NT2/D1 (cell line): Measurements from ENCODE around the gene KRR1.
"Not testable (repeated sequence)": the region's sequence is repeated elsewhere in the genome, so short reads cannot be mapped to it uniquely, and the experiment has no call there.

ENCODE experiments used
- DNase-seq: peaks from one replicate; pipeline ENCODE4 v3.0.0-alpha.2; 2011; ENCODE audit warnings: low read depth, low spot score
- H3K27me3 ChIP-seq: 2 replicates; pipeline ENCODE4 v1.6.0; 2011; ENCODE audit warnings: mild to moderate bottlenecking; ENCODE audit not compliant: insufficient read length, insufficient read depth
- H3K36me3 ChIP-seq: 2 replicates; pipeline ENCODE4 v1.6.1; 2011; ENCODE audit warnings: mild to moderate bottlenecking, low read length, mixed read lengths; ENCODE audit not compliant: insufficient read depth, insufficient read length
- H3K4me1 ChIP-seq: 2 replicates; pipeline ENCODE4 v1.5.1; 2011; ENCODE audit not compliant: insufficient read depth, insufficient read length
- H3K4me3 ChIP-seq: 2 replicates; pipeline ENCODE4 v1.5.1; 2011; ENCODE audit warnings: low read depth; ENCODE audit not compliant: insufficient read length
- H3K9ac ChIP-seq: 2 replicates; pipeline ENCODE4 v1.6.0; 2011; ENCODE audit warnings: low read depth; ENCODE audit not compliant: insufficient read length
- H3K9me3 ChIP-seq: 2 replicates; pipeline ENCODE4 v1.5.1; 2011; ENCODE audit warnings: mild to moderate bottlenecking, low read length; ENCODE audit not compliant: insufficient read depth
- SUZ12 ChIP-seq: IDR thresholded peaks from 2 replicates; pipeline ENCODE4 v1.6.1; 2011; ENCODE audit not compliant: insufficient read length, insufficient read depth; ENCODE audit errors: extremely low read depth
- YY1 ChIP-seq: IDR thresholded peaks from 2 replicates; pipeline ENCODE4 v1.6.1; 2011; ENCODE audit not compliant: insufficient read length, insufficient read depth
- ZNF274 ChIP-seq: IDR thresholded peaks from 2 replicates; pipeline ENCODE4 v1.6.1; 2011; ENCODE audit warnings: mild to moderate bottlenecking, low read depth, low read length

Gene KRR1

DNA sequence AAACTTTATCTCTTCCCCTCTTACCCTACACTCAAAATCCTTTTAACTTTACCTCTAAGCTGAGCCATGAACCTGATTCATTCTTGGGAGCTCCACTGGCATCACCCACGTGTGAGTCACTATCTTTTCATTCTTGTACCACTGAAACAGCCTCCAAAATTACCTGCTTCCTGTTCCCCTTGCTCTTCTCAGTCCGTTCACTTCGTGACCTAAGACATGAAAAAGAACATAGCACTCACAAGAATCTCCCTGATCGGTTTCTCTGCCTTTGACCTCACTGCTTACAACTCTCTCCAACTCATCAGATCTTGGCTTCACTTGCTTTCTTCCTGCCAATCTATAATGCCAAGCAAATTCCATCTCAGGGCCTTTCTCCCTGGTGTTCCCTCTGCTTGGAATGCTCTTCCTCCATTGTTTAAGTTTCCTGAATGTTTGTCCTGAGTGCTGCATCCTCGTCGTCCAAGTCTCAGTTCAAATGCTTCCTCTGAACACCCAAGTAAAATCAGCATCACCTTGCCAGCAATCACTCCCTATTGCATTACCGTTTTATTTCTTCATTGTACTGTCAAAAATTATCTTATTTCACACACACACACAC, 21.7 kb downstream of the KRR1 start:
- no peak for DNase-seq
- H3K27me3 ChIP-seq, result no peaks in the 10 kb centered on the region
- no peak overlapping the region for H3K9ac ChIP-seq
- no peaks in the 10 kb centered on the region for H3K4me1 ChIP-seq
- H3K4me3 ChIP-seq, result no peak overlapping the region
- no peak for TF ChIP-seq SUZ12
- no peak for TF ChIP-seq ZNF274
- TF ChIP-seq YY1, result no peak
- peaks cover 4% of the 10 kb centered on the region for H3K36me3 ChIP-seq
- H3K9me3 ChIP-seq, result no peaks in the 10 kb centered on the region

DNA sequence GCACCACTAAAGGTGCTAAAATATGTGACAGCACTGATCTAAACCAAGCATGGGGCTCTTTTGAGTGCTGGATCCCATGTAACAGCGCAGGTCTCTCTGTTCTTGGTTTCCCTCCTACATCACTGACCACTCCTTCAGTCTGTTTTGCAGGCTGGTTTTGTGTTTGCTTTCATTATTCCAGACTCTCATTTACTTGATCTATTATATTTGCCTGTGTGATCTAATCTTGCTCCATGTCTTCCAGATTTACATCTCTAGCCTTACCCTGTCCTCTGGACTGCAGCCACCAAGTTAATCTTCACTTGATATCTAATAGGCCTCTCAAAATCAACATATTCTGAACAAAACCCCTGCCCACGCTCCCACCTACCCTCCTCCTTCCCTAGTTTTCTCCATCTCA, 22.2 kb downstream of the KRR1 start:
- Histone ChIP-seq H3K4me1 (no peaks in the 10 kb centered on the region), H3K9me3 (no peaks in the 10 kb centered on the region), H3K4me3 (no peak overlapping the region), H3K27me3 (no peaks in the 10 kb centered on the region), H3K36me3 (no peaks in the 10 kb centered on the region), H3K9ac (no peak overlapping the region)
- DNase-seq, result no peak
- TF ChIP-seq YY1, result no peak

DNA sequence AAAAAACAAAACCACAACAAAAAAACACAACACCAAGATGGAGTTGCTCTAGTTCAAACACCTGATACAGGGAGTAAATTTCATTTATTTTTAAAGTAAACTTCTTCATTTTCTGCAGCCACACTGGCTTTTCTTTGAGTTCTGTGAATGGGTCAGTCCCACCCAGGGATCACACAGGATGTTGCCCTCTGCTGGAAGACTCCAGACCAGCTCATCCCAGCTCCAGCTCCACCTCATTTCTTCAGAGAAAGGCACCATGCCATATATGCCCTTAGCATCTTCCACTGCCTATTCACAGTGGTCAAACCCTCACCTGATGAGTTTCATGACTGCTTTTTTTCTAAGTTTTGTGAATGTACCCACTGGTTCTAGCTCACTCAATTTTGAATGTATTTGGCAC, 22.9 kb downstream of the KRR1 start:
- no peaks in the 10 kb centered on the region for H3K36me3 ChIP-seq
- peak; percentile 22 for DNase-seq

DNA sequence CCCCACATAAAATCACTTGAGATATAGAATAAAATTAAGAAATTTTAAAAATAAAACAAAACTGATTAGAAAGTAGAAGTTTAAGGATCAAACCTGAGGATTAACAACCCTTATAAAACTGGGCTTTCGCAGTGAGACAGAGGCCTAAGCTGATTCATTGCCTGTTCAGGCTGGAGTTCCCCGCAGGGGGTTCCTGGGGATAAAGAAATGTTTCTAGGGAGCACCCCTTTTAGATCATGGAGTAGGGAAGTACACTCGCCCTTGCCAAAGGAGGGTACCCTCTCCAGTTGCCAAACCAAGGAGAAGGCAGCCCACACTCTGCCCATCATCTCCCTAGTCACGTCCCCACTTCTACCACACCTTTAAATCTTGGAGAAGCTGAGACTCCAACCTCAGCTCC, 24.1 kb downstream of the KRR1 start:
- DNase-seq, result no peak
- Histone ChIP-seq H3K36me3 (no peaks in the 10 kb centered on the region), H3K9ac (no peak overlapping the region), H3K4me1 (no peaks in the 10 kb centered on the region), H3K9me3 (no peaks in the 10 kb centered on the region), H3K27me3 (no peaks in the 10 kb centered on the region), H3K4me3 (no peak overlapping the region)
- TF ChIP-seq YY1 (no peak), SUZ12 (no peak), ZNF274 (no peak)

More for the DNA sequence above, 22.9 kb downstream of the KRR1 start:
- Histone ChIP-seq H3K4me3 (no peak overlapping the region), H3K9me3 (no peaks in the 10 kb centered on the region), H3K9ac (no peak overlapping the region), H3K4me1 (no peaks in the 10 kb centered on the region), H3K27me3 (no peaks in the 10 kb centered on the region)
- TF ChIP-seq YY1 (no peak), ZNF274 (no peak), SUZ12 (no peak)

DNA sequence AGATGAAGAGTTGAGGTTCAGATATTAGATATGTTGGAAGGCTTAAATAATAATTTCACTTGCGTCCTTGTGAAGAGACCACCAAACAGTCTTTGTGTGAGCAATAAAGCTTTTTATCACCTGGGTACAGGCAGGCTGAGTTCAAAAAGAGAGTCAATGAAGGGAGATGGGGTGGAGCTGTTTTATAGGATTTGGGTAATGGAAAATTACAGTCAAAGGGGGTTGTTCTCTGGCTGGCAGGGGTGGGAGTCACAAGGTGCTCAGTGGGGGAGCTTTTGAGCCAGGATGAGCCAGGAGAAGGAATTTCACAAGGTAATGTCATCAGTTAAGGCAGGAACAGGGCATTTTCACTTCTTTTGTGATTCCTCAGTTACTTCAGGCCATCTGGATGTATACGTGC, 27.0 kb downstream of the KRR1 start:
- H3K4me3 ChIP-seq, H3K9me3 ChIP-seq, H3K36me3 ChIP-seq, H3K9ac ChIP-seq, H3K4me1 ChIP-seq, DNase-seq, H3K27me3 ChIP-seq: not testable (repeated sequence)

DNA sequence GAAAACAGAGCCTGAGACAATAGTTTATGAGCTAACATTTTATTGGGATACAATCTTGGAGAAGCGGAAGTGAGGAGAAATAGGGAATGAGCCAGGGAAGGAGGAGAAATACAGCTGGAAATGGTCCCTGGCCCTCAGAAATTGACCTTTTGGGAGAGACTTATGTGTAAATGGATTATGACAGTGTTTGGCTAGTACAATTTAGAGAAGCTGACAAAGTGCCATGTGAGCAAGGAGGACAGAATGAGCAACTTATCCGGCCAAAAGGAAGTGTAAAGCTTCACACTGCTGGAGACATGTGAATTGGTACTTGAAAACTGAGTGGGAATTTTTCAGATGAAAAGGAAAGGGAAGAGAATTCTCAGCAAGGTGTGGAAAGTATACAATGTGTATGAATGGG, 28.0 kb downstream of the KRR1 start:
- no peak for DNase-seq
- H3K9me3 ChIP-seq, result no peaks in the 10 kb centered on the region
- no peaks in the 10 kb centered on the region for H3K36me3 ChIP-seq
- H3K4me1 ChIP-seq, result no peaks in the 10 kb centered on the region
- TF ChIP-seq SUZ12 (no peak), YY1 (no peak), ZNF274 (no peak)
- H3K9ac ChIP-seq, result no peak overlapping the region
- H3K27me3 ChIP-seq, result no peaks in the 10 kb centered on the region
- no peak overlapping the region for H3K4me3 ChIP-seq

DNA sequence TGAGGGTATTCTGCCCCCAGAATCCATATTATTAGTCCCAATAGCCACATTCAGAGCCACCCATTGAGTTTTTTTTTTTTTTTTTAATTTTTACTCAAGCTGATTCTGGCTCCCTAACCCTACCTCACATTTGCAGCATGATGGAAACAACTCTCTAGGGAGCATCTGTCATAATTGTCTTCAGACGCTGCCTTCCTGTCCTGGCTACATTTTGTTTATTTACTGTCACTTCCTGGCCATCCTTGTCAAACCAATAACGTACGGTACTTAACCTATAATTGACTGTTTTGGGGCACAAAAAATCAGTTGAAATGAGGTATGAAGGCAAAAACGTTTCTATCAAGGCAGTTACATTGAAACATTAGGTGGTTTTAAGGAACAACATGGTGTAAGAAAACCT, 28.8 kb downstream of the KRR1 start:
- Histone ChIP-seq H3K27me3 (no peaks in the 10 kb centered on the region), H3K4me3 (no peak overlapping the region), H3K36me3 (no peaks in the 10 kb centered on the region), H3K4me1 (no peaks in the 10 kb centered on the region), H3K9me3 (no peaks in the 10 kb centered on the region), H3K9ac (no peak overlapping the region)
- TF ChIP-seq ZNF274 (no peak), SUZ12 (no peak), YY1 (no peak)
- no peak for DNase-seq

DNA sequence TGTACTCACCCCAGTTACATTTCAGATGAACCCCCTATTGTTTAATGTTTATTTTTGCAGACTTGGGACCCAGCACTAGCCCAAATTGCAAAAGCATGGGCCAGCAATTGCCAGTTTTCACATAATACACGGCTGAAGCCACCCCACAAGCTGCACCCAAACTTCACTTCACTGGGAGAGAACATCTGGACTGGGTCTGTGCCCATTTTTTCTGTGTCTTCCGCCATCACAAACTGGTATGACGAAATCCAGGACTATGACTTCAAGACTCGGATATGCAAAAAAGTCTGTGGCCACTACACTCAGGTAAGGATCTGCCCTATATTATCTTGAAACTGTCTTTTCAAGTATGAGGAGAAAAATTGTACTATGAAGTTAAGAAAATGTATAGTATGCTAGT, 29.6 kb downstream of the KRR1 start:
- TF ChIP-seq ZNF274 (no peak), YY1 (no peak), SUZ12 (no peak)
- H3K4me3 ChIP-seq, result no peak overlapping the region
- no peaks in the 10 kb centered on the region for H3K27me3 ChIP-seq
- H3K9ac ChIP-seq, result no peak overlapping the region
- no peaks in the 10 kb centered on the region for H3K9me3 ChIP-seq
- H3K4me1 ChIP-seq, result no peaks in the 10 kb centered on the region
- H3K36me3 ChIP-seq, result no peaks in the 10 kb centered on the region
- DNase-seq, result no peak
